Measurements from ENCODE around the gene ATAD1.

GRCh38 chr10:87804939-87805569 lies 13.0 kb downstream of the ATAD1 start:
- TF ChIP-seq CTCF (IDR thresholded peaks at IDR 0.05) (no peak), EZH2phosphoT487 (IDR thresholded peaks at IDR 0.05) (no peak)
